HG03460 (cell line): Measurements from ENCODE around the gene DES.

Experiments
- ATAC-seq: cut with Tn5 transposase; IDR thresholded peaks from one replicate; pipeline ENCODE4 v1.9.1; 2021; ENCODE audit not compliant: unreplicated experiment

The DES gene

GRCh38 chr2:219419331-219420197, 1.4 kb downstream of the DES start:
- no peak for ATAC-seq

DNA sequence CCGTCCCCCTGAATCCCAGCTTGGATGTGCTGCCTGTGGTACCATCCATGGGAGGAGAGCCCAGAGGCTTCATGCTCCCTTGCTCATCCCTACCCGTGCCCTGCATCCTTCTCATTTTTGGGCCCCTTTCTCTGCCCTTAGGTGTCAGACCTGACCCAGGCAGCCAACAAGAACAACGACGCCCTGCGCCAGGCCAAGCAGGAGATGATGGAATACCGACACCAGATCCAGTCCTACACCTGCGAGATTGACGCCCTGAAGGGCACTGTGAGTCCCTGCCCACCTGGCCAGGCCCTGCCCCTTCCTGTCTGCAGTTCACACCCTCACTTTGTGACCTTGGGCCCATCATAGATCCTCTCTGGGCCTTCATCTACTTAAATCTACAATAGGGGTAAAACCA, 2.5 kb downstream of the DES start:
- ATAC-seq: no peak

DNA sequence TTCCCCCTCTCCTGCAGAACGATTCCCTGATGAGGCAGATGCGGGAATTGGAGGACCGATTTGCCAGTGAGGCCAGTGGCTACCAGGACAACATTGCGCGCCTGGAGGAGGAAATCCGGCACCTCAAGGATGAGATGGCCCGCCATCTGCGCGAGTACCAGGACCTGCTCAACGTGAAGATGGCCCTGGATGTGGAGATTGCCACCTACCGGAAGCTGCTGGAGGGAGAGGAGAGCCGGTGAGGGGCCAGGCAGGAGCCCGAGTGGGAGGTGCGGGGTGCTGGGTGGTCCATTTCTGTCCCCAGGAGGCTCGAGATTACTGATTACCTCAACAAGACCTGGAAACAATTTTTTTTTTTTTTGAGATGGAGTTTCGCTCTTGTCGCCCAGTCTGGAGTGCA, 3.1 kb downstream of the DES start:
- no peak for ATAC-seq

DNA sequence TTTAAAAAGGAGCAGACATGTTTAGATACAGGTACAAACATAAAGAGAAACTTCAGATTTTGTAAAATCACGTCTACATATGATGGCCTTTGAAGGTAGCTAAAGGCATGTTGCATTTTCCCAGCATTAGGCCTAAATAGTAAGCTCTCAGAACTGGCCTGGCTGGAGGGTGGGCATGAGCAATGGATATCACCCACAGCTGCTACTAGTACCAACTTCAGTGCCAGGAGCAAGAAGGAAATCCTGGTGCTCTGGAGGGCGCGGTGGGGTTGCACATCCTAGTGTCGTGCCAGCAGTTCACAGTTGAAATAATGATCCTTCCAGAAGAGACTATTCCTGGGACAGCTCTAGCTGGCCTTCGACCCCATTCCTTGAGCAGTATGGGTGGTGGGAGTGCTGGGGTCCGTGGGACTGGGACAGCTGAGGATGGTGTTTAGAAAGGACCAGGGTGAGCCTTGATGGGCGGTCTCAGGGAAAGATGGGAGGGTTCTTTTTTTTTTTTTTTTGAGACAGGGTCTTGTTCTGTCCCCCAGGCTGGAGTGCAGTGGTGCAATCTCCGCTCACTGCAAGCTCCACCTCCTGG, 4.9 kb downstream of the DES start:
- ATAC-seq: no peak

DNA sequence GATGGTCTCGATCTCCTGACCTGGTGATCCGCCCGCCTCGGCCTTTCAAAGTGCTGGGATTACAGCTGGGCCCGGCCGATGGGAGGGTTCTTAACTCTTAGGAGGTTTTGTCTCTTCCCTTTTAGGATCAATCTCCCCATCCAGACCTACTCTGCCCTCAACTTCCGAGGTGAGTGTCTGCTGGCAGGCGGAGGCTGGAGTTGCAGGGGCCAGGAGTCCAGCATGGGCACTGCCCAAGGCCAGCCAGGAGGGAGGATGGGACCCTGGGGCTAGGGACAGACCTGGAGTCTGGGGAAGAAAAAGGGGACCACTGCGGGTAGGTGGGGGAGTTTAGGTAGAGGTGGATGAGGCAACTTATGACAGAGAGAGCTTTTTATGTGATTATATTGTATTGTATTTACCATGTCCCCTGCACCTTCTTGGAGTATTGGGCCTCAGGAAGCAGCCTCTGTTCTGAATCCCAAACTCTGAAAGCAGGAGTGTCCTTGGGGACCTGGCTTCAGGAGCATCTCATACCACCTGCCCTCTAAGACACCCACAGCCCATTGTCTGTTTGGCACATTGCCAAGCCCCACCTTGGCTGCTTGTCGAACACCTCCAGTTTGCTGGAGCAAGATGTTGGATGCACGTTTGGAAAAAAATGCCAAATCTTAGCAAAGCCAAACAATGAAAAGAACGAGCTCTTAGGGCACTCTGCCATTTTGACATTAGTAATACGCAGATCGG, 5.6 kb downstream of the DES start:
- ATAC-seq: no peak

GRCh38 chr2:219425238-219426067, 7.3 kb downstream of the DES start:
- no peak for ATAC-seq

GRCh38 chr2:219426068-219426443, 7.9 kb downstream of the DES start:
- ATAC-seq: no peak

DNA sequence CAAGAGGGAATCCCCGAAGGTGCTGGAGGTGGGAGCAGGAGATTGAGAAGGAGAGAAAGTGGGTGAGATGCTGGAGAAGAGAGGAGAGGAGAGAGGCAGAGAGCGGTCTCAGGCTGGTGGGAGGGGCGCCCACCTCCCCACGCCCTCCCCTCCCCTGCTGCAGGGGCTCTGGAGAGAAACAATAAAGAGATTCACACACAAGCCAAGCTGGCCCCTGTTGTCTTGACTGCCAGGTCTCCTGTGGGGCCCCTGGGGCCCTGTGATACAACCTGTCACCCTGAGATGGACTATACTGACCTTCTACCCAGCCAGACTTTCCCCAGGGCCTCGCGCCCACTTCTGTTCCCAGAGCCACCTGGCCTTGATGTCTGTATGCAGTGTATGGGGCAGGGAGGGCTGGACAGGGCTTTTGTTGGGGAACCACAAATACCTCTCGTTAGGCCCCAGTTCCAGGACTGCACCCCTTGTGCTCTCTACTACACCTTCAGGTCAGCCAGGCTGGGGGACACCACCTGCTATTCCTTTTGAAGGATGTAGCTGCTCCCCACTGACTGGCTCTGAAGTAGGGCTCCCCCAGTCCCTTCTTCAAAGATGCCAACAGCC, 8.5 kb downstream of the DES start:
- ATAC-seq: no peak

DNA sequence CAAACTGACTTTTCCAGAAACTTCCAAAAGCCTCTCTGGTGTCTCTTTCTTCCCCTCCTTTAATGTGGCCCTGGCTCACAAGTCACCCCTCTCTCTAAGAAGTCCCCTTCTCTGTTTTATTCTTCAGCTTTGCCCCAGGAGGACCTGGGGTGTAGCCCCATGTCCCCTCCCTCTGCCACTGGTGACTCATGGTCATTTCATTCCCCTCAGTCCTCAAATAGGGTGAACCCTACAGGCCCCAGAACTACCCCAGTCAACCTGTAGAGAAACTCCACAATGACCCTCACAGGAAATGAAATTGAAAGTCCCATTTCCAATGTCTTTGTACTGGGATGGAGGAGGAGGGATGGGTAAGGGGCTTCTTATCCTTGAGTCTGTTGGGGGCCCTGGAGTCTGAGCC, 10.3 kb downstream of the DES start:
- no peak for ATAC-seq

GRCh38 chr2:219429958-219430606, 11.9 kb downstream of the DES start:
- no peak for ATAC-seq

DNA sequence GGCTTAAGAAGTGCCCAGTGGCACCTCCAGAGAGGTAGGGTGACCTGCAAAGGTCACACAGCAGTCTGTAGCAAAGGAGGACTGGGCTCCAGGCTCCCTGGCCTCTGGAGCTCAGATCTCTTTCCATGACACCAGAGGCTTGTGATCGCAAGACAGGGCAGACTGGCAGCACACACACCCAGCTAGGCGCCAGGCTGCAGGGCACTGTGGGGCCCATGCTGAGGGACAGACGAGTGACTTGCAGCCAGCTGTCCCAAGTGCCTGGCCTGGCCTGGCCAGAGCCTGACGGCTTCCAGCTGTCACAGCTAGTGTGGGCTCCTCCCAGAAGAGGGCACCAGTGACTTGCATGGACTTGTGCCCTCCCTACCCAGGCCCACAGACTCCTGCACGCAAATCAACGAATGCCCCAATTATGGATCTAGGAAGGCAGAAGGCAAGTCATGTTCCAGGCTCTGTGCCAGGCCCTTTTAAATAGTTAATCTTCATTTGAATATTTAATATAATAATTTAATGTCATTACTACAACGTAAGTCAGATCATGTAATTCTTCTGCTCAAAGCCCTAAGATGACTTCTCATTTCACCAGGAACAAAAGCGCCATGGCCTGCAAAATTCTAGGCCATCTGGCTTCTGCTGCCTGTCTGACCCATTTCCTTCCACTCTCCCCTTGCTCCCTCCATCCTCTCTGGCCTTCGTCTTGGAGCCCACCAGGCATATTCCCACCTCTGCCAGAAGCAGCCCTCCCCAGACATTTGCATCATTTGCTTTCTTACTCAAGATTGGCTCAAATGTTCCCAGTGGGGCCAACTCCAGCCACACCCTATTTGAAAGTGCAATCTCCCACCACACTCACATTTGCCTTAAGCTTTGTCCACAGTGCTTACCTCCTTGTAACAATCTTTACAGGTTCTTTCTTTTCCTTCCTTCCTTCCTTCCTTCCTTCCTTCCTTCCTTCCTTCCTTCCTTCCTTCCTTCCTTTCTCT, 12.7 kb downstream of the DES start:
- ATAC-seq: no peak

DNA sequence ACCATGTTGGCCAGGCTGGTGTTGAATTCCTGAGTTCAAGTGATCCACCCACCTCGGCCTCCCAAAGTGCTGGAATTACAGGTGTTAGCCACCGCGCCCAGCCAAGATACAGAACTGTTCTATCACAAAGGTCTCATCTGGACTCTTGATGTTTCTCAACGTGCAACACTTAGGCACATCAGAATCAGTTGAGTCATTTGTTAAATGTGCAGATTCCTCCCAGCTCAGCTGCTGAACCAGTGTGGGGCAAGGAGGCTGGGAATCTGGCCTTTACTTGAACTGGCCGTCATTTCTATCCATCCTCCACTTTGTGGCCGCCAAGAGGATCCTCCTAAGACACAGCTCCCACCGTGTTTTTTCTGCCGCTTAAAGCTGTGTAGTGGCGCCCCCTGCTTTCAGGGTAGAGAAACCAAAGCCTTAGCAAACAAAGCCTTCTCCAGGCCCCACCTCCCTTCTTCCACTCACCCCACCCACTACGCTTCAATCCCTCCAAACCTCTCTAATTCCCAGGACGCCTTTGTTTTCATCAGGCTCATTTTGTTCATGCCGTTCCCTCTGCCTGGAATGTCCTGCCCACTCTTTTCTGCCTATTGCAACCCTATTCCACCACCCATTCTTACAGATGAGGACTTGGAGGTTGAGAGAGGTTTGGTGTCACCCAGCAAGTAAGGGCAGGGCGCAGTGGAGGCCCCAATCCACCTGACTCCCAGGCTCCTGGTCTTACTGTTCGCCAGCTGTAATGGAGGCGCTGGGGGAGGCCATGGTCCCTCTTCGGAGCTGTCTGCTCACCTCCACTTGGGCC, 15.7 kb downstream of the DES start:
- no peak for ATAC-seq

GRCh38 chr2:219434468-219434717, 16.2 kb downstream of the DES start:
- no peak for ATAC-seq

DNA sequence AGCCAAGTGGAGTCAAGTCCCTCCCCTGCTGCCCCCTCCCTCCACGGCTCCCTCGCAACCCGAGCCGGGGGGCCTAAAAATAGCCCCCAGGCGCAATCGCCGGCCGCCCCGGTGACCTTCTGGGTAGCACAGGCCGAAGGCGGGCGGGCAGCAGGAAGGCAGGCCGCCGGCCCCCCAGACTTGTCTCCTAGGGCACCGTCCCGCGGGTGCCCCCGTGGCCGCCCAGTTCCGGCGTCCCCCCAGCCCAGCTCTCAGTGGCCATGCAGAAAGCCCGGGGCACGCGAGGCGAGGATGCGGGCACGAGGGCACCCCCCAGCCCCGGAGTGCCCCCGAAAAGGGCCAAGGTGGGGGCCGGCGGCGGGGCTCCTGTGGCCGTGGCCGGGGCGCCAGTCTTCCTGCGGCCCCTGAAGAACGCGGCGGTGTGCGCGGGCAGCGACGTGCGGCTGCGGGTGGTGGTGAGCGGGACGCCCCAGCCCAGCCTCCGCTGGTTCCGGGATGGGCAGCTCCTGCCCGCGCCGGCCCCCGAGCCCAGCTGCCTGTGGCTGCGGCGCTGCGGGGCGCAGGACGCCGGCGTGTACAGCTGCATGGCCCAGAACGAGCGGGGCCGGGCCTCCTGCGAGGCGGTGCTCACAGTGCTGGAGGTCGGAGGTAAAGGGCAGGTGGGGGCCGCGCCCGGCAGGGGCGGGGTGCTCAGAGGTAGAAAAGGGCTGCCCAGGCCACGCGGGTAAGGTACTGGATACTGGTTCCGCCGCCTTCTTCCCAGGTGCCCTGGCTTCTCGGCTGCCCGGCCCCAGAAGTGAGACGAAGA, 16.7 kb downstream of the DES start, which contains the start of gene SPEG:
SPEG (plus strand) TSS at position 126 of the 808 bp plus-strand sequence; CDS start at position 261, 135 bp downstream.
- ATAC-seq: no peak

- no peak for ATAC-seq
Observed at GRCh38 chr2:219435701-219436100, 17.5 kb downstream of the DES start.

GRCh38 chr2:219436491-219436890, 18.3 kb downstream of the DES start:
- no peak for ATAC-seq

GRCh38 chr2:219437141-219437540, 19.0 kb downstream of the DES start:
- no peak for ATAC-seq
